Activated gamma-delta T cell treated with Interleukin-2 at 50 U/mL for 16 hours (primary cell): ENCODE measurements around the gene ZNF385A.

Experiments used
- DNase-seq: peaks from one replicate; pipeline ENCODE4 v3.0.0-alpha.2; 2020

ZNF385A gene

GRCh38 chr12:54384591-54385041, at the start of gene ZNF385A:
ZNF385A (minus strand) TSS chr12:54384733; CDS start chr12:54384514, 219 bp downstream.
- DNase-seq: no peak

DNA sequence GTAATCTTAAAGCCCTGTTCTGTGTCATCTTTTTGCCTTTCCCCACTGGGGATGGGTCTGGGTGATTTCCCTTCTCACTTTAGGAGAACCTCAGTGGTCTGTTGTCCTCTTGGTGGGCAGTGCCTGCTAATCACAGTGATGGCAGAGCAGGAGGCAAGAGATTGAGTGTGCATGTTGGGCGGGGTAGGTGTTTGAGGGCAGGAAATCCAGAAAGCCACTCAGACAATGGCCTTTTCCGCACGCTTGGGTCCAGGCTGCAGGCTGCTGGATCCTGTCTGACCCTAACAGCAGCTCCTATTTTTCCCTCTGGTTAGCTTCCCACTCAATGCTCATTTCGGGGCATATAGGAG, 48.3 kb upstream of the ZNF385A start:
- no peak for DNase-seq

DNA sequence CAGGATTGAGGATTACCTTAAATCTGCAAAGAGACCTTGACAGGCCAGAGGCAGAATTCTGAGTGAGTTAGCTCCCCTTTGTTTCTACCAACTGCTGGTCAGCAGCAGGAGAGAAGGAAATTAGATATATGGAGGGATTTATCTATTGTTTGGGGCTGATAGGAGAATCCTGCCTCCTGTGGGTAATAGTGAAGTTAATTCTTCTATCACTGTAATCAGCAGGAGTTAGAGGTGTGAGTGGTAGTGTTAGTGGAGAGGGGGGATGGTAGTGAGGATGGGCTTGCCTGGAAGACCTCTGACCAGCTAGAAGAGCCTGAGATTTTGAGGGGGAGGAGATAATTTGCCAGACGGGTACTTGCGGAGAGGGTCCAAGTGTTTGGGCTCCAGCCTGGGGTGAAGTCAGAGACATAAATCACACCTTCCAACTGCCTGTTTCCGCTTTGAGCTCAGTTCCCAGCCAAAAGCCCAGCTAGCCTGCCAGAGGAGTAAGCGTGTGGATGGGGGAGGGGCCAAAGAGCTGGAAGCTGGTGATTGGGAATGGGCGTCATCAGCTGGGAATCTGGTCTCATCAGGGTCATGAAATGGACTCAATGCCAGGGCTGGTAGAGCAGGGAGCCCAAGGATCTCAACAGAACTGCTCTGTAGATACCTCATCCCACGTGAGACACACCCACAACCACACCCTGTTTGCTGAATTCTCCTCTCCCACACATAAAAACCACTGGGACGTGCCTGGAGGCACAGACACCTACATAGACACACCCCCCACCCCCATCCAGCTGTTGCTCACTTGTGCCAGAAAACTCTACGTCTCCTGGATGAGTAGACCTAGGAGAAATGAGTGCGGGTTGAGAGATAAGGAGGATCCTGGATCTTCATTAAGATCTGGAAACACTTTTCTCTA, 47.6 kb upstream of the ZNF385A start:
- DNase-seq: no peak

DNA sequence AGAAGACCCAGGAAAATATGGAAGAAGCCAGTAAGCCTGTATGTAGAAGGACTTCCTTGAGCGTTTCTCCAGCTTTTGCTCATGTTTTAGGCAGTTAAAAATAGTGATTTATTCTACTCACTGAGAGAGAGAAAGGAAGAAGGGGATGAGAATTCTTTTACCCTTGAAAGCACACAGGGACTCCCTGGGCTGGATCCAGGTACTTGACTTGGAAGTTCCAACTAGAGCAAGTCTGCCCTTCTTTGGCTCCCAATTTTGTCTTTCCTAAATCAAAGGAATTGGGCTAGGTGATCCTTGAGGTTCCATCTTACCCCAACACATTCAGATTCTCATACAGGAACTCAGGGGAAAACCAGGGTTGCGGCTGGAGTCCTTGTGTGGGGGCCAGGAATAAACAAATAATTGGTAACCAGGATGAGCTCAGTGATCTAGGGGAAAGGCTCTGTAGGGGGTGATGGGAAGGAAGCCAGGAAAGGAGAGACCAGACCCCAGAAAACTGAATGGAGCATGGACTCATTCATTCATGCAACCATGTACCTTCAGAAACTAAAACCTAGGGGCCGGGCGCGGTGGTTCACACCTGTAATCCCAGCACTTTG, 46.0 kb upstream of the ZNF385A start:
- no peak for DNase-seq

DNA sequence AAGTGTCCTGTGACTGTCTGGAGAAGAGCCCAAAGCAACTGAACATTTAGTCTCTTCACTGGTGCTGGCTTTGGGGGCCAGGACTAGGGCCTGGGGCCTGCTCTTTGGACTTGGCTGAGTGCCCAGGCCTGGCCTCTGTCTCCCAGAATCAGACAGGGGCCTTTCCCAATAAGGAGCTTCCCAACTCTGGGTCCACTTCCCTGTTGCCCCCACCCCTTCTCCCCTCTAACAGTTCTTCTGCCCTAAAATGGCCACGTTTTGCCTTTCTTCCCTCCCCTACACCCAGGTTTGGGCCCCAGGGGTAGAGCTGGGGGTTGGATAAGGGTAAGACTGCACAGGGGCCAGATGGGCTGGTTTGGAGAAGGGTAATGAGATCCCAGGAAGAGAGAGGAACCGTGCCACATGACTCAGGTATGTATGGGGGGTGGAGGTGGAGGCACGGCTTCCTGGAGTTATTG, 44.5 kb upstream of the ZNF385A start:
- DNase-seq: no peak

GRCh38 chr12:54428050-54429013, 43.8 kb upstream of the ZNF385A start:
- no peak for DNase-seq

DNA sequence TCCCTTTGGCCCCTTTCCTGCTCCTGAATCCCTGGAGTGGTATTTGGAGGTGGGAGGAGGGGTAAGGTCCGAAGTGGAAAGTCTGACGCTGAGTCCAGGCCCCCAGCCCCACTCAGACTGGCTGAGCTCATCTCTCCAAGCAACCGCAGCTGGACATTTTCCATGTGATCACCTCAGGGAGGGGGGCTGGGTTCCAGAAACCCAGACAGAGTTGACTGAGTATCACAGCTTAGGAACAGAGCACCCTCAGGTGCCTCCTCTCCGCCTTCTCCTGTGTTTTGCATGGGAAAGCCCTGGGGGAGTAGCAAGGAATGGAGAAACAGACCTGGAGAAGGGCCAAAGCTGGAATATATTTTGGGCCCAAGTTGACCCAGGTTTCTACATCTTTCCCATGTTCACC, 42.6 kb upstream of the ZNF385A start:
- DNase-seq: no peak

GRCh38 chr12:54426690-54427089, 42.2 kb upstream of the ZNF385A start:
- no peak for DNase-seq

GRCh38 chr12:54425702-54426101, 41.2 kb upstream of the ZNF385A start:
- no peak for DNase-seq

- DNase-seq: no peak
Observed at GRCh38 chr12:54424224-54424623, 39.7 kb upstream of the ZNF385A start.

DNA sequence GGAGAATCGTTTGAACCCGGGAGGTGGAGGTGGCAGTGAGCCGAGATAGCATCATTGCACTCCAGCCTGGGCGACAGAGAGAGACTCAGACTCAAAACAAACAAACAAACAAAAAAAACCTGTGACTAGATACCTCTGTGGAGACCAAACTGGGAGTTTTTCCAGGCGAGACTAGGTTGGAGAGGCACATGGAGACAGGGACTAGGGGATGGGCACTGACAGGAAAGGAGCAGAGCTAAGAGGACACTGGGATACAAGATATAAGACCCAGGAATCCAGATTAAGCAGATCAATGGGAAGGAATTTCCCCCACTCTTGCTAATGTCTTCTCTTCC, 39.2 kb upstream of the ZNF385A start:
- DNase-seq: no peak

- no peak for DNase-seq
Observed at GRCh38 chr12:54421879-54422250, 37.3 kb upstream of the ZNF385A start.

DNA sequence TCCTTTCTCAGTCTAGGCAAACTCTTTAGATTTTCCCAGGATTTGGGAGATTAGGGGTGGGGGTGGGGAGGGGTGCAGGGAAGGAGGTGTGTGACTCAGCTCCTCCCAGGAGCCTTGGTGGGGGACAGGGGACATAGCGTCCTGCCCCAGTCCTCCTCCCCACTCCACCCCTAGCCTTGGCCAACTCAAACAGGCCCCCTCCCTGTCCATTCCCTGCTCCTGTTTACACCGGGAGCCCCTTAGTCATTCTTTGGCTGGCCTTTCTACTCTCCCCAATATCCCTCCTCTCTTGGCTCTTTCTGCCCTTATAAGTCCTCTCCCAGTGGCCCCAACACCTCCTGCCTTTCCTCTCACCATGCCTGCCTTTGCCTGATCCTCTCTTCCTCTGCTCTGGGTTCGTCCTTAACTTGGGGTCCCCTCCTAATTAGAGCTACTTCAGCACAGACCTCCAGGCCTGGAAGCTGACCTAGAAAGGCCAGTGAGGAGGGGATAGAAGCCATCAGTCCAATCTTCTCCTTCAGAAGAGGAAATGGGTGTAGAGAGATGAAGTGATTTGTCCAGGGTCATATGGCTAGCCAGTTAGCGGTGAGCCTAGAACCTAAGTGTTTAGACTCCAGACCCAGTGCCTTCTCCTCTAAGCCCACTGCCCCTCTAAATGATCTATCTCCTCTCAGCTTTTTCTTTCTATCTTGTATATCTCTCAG, 36.8 kb upstream of the ZNF385A start:
- DNase-seq: no peak

- no peak for DNase-seq
Observed at GRCh38 chr12:54420766-54421144, 36.2 kb upstream of the ZNF385A start.

DNA sequence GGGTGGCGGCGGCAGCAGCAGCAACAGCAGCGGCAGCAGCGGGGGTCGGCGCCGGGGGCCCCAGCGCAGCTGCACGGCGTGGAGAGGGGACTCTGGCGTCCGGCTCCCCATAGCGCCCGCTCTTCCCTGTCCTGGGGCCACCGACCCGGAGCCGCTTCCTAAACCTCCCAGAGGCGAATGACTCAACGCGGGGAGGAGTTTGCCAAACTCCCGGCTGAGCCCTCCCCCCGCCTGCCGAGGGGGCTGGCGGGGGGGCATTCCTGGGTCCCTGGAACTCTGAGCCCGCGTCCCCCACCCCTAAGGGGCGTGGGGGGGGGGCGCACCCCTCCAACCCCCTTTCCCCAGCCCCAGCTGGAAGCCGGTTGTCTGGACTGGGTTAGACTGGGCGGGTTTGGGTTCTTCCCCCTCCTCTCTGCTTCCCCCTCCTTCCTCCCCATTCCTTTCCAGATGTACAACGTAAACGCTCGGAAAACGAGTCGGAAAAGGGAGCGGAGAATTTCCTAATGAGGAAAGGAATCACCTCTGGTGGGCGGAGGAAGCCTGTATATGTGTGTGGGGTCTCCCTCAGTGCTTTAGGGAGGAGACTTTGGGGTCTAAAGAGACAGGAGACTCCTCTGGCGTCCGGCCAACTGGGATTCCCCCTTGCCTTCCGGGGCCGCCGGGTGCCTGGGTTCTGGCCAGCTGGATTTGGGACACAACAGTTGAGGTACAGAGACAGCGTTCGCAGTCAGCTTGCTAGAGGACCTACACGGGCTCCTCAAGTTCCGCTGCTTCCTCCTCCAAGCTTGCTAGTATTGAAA, 34.8 kb upstream of the ZNF385A start, which contains the start of gene ITGA5:
TSS of gene ITGA5 (minus strand) at position 179 of the 800 bp plus-strand sequence. CDS start at position 111, 68 bp downstream.
- peak; percentile 33 for DNase-seq

- no peak for DNase-seq
Observed at GRCh38 chr12:54418441-54419087, 34.0 kb upstream of the ZNF385A start.

DNA sequence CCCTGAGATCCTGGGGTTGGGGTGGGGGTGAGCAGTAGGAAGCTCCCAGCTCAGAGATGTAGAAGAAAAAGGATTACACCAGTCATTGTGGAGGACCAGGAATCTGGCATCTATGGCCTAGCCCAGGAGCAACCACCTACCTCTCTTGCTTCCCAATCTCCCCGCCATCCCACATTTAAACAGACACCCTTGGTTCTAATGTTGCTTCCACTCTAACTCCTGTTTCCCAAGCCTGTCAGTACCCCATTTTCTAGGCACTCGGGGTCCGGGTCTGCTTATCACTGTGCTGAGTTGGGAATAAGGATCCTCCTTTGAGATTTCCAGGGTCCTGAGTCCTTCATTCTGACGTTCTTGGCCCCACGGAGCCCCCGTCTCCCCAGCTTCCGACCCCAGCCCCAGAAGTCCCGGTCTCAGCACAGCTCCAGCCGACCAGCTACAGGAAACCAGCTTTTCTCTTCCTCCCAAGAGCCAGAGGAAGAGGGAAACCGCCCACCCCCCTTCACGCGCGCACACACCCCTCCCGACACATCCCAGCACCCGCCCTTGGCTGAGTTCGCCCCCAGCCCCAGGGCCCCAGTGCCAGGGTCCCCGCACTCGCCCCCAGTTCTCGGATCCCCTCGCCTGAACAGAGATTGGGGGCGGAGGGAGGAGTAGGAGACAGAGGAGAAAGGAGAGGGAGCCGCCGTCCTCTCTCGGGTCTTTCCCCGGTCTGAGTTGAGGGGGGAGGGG, 33.3 kb upstream of the ZNF385A start:
- no peak for DNase-seq

DNA sequence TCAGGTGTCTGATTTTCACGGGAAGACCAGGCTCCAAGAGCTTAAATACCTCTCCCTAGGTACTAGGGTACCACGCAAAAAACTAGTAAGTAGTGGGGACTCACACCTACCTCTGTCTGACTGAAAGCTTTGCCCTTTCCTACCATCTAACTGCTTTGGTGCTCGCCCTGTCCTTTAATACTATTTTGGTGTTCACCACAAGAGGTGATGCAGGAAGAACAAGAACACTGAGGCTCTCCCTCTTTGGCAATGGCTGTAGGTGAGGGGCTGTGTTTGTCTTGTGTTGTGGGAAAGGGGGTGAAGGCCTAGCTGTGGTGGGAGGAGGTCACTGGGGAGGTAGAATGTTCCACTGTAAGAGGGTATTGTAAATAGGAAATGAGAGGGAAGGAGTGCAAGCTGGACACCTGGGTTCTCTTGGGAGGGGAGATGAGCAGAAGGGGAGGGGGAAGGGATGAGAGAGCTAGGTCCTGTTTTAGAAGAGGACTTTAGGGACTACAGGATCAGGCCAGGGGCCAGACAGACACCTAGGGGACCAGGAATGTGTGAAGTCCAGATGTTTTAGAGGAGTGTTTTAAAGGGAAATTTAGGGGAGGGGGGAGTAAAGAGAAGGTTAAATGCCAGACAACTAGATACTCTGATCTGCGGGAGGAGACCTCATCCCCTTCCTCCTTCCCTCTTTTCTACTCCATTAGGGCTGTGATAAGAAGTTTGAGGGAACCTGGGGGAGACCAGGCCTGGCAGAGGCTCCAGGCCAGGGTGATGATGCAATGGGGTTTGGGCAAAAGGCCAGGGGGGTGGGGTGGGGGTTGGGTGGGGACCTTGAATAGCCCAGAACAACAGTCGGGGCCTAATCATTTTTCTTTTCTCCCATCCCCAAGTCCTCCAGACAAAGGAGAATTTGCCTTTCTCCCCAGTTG, 32.4 kb upstream of the ZNF385A start:
- no peak for DNase-seq

DNA sequence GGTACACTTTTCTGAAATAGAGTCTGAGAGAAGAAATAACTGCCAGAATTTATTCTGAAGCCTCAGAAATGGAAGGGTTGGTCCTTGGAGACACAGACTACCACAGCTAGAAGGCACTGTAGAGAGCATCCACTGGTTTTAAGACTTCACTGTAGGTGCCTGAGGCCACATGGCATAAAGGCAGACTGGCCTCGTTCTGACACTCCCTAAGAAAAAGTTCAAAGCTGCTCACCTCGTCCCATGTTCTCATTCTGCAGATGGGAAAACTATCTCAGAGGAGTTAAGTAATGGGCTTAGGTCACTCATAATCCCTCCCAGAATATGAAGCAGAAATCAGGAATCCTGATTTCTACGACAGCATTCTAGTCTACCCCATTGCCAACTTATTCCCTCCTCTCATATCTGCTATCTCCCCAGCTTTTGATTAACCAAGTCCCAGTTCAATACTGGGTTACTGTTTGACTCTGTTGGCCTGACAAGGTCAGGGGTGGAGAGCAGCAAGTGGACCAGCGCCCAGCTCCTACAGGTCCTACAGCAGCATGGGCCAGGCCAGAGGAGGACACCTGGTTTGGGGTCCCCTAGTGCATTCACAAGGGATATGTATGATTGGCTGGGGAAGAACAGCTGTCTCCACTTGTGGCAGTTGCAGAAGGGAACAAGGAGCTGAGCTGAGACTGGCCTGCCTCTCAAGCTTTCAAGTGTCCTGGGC, 30.8 kb upstream of the ZNF385A start:
- DNase-seq: no peak
